Measurements from ENCODE around the gene ZNF582. TPM values are rescaled to one million over a fixed set of nuclear protein-coding genes. Genes with fewer than 3 reads are reported as not detected.

ZNF582 gene
- polyA plus RNA-seq, 1 donor (not counting 4 experiments of a cell fraction or from before 2014, with no cell fraction given): 4.7 TPM

DNA sequence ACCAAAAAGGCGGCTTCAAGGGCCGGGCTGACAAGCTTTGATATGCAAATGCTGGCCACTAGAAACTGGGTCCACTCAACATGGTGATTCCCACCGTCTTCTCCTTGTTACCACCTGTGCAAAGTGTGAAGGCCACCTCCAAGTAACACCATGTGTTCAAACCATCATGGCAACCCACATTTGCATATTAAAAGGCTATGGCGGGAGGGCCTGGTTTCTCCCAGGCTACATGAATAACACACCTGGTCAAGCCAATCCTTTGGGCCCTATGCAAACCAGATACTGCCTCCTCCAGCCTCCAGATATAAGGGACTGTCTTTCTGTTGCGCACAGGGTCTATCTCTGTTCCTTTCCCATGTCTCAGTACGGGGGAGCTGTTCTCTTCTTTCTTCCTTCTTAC lies 42.1 kb downstream of the ZNF582 start:
- Histone ChIP-seq H3K4me3 (ENCODE audit: control insufficient read depth in 2 of 3, extremely low read depth in 1 of 3, insufficient read depth in 2 of 3, low read depth in 1 of 3, low read length in 3 of 3) (no peak overlapping the region), H3K4me2 (ENCODE audit: control insufficient read depth, extremely low read depth, insufficient read depth, low read depth, low read length) (no peak overlapping the region), H3K4me1 (ENCODE audit: control insufficient read depth, extremely low read depth, insufficient read depth, low read length) (no peaks in the 10 kb centered on the region), H3K79me2 (ENCODE audit: control insufficient read depth, insufficient read depth, low read length) (no peaks in the 10 kb centered on the region), H3K27ac (ENCODE audit: control insufficient read depth, insufficient read depth, low read length) (no peak overlapping the region), H3K9me3 (ENCODE audit: control insufficient read depth, low read depth, low read length) (no peaks in the 10 kb centered on the region), H3K9me1 (ENCODE audit: control insufficient read depth, extremely low read depth, insufficient read depth, low read length) (no peaks in the 10 kb centered on the region), H3K27me3 (ENCODE audit: control insufficient read depth, extremely low read depth, insufficient read depth, low read length) (no peaks in the 10 kb centered on the region), H3K9ac (ENCODE audit: control insufficient read depth, extremely low read depth, insufficient read depth, low read length) (no peak overlapping the region), H2AFZ (ENCODE audit: control insufficient read depth, low read length) (no peak overlapping the region), H4K20me1 (ENCODE audit: control insufficient read depth, extremely low read depth, insufficient read depth, low read length) (no peaks in the 10 kb centered on the region), H3K36me3 (ENCODE audit: control insufficient read depth in 2 of 2, extremely low read depth in 1 of 2, insufficient read depth in 2 of 2, low read length in 2 of 2) (no peaks in the 10 kb centered on the region)
- TF ChIP-seq, protein P1, sequence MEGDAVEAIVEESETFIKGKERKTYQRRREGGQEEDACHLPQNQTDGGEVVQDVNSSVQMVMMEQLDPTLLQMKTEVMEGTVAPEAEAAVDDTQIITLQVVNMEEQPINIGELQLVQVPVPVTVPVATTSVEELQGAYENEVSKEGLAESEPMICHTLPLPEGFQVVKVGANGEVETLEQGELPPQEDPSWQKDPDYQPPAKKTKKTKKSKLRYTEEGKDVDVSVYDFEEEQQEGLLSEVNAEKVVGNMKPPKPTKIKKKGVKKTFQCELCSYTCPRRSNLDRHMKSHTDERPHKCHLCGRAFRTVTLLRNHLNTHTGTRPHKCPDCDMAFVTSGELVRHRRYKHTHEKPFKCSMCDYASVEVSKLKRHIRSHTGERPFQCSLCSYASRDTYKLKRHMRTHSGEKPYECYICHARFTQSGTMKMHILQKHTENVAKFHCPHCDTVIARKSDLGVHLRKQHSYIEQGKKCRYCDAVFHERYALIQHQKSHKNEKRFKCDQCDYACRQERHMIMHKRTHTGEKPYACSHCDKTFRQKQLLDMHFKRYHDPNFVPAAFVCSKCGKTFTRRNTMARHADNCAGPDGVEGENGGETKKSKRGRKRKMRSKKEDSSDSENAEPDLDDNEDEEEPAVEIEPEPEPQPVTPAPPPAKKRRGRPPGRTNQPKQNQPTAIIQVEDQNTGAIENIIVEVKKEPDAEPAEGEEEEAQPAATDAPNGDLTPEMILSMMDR (optimal IDR thresholded peaks at IDR 0.05 in 1 of 3, IDR thresholded peaks at IDR 0.05 in 1 of 3, conservative IDR thresholded peaks at IDR 0.05 in 1 of 3; ENCODE audit: extremely low read depth in 1 of 3, insufficient read depth in 2 of 3, low read length in 3 of 3): no peak
- no peak for TF ChIP-seq EZH2 (IDR thresholded peaks at IDR 0.05; ENCODE audit: low read length)
- dilution Hi-C loops (cut with MboI; ENCODE audit: extremely low pct_ligation_motif_present, low sequenced_read_pairs): no loop called here
- FAIRE-seq (no peak), DNase-seq (ENCODE audit: low read depth, low spot score) (no peak)

GRCh38 chr19:56350416-56351045 lies 42.8 kb downstream of the ZNF582 start:
- no peak for DNase-seq (ENCODE audit: low read depth, low spot score)
- TF ChIP-seq, protein P1 (optimal IDR thresholded peaks at IDR 0.05 in 1 of 3, IDR thresholded peaks at IDR 0.05 in 1 of 3, conservative IDR thresholded peaks at IDR 0.05 in 1 of 3; ENCODE audit: extremely low read depth in 1 of 3, insufficient read depth in 2 of 3, low read length in 3 of 3): peak; percentile 51 to 79 (median 77)
- TF ChIP-seq EZH2 (IDR thresholded peaks at IDR 0.05; ENCODE audit: low read length): no peak
- H3K27me3 ChIP-seq (ENCODE audit: control insufficient read depth, extremely low read depth, insufficient read depth, low read length): no peaks in the 10 kb centered on the region
- H3K4me3 ChIP-seq (ENCODE audit: control insufficient read depth in 2 of 3, extremely low read depth in 1 of 3, insufficient read depth in 2 of 3, low read depth in 1 of 3, low read length in 3 of 3): no peak overlapping the region
- no peak overlapping the region for H3K4me2 ChIP-seq (ENCODE audit: control insufficient read depth, extremely low read depth, insufficient read depth, low read depth, low read length)
- H3K9me1 ChIP-seq (ENCODE audit: control insufficient read depth, extremely low read depth, insufficient read depth, low read length): no peaks in the 10 kb centered on the region
- H3K27ac ChIP-seq (ENCODE audit: control insufficient read depth, insufficient read depth, low read length): no peak overlapping the region
- dilution Hi-C loops (cut with MboI; ENCODE audit: extremely low pct_ligation_motif_present, low sequenced_read_pairs): no loop called here
- H2AFZ ChIP-seq (ENCODE audit: control insufficient read depth, low read length): no peak overlapping the region
- H3K9me3 ChIP-seq (ENCODE audit: control insufficient read depth, low read depth, low read length): no peaks in the 10 kb centered on the region
- FAIRE-seq: peak; percentile 87
- no peaks in the 10 kb centered on the region for H3K4me1 ChIP-seq (ENCODE audit: control insufficient read depth, extremely low read depth, insufficient read depth, low read length)
- no peaks in the 10 kb centered on the region for H3K79me2 ChIP-seq (ENCODE audit: control insufficient read depth, insufficient read depth, low read length)
- no peak overlapping the region for H3K9ac ChIP-seq (ENCODE audit: control insufficient read depth, extremely low read depth, insufficient read depth, low read length)
- H3K36me3 ChIP-seq (ENCODE audit: control insufficient read depth in 2 of 2, extremely low read depth in 1 of 2, insufficient read depth in 2 of 2, low read length in 2 of 2): no peaks in the 10 kb centered on the region
- H4K20me1 ChIP-seq (ENCODE audit: control insufficient read depth, extremely low read depth, insufficient read depth, low read length): no peaks in the 10 kb centered on the region

All from keratinocyte (primary cell).